Bone marrow (tissue), 2 donors: Measurements from ENCODE around the gene ERC2.

Experiments used
- DNase-seq, 2 donors: peaks; one replicate each; lab custom pipeline; 2025; lab: John Stamatoyannopoulos, UW

Gene ERC2

GRCh38 chr3:55989366-55989765 lies 478.9 kb downstream of the ERC2 start:
- DNase-seq = no peak

GRCh38 chr3:55988905-55989304 lies 479.4 kb downstream of the ERC2 start:
- DNase-seq = no peak

- no peak for DNase-seq
These were observed 483.6 kb downstream of the ERC2 start for GRCh38 chr3:55984626-55985025.

- no peak for DNase-seq
These were observed 489.3 kb downstream of the ERC2 start for GRCh38 chr3:55978953-55979352.

GRCh38 chr3:55974421-55975165 lies 493.7 kb downstream of the ERC2 start:
- DNase-seq = no peak

GRCh38 chr3:55969634-55970033 lies 498.6 kb downstream of the ERC2 start:
- DNase-seq = no peak

GRCh38 chr3:55968331-55968730 lies 499.9 kb downstream of the ERC2 start:
- no peak for DNase-seq

GRCh38 chr3:55966566-55966965 lies 501.7 kb downstream of the ERC2 start:
- no peak for DNase-seq

- no peak for DNase-seq
These were observed 502.5 kb downstream of the ERC2 start for GRCh38 chr3:55965776-55966175.

- DNase-seq = no peak
These were observed 503.7 kb downstream of the ERC2 start for GRCh38 chr3:55964491-55964985.

GRCh38 chr3:55963601-55964000 lies 504.7 kb downstream of the ERC2 start:
- DNase-seq = no peak

- no peak for DNase-seq
These were observed 508.7 kb downstream of the ERC2 start for GRCh38 chr3:55959471-55960080.

- no peak for DNase-seq
These were observed 509.7 kb downstream of the ERC2 start for GRCh38 chr3:55958605-55959004.

- DNase-seq = no peak
These were observed 512.3 kb downstream of the ERC2 start for GRCh38 chr3:55955891-55956477.

- no peak for DNase-seq
These were observed 516.9 kb downstream of the ERC2 start for GRCh38 chr3:55951388-55951787.

- DNase-seq = no peak
These were observed 520.9 kb downstream of the ERC2 start for GRCh38 chr3:55947406-55947805.

- DNase-seq = no peak
These were observed 521.6 kb downstream of the ERC2 start for GRCh38 chr3:55946574-55947160.

- DNase-seq = no peak
These were observed 525.4 kb downstream of the ERC2 start for GRCh38 chr3:55942868-55943267.

- DNase-seq = no peak
These were observed 529.0 kb downstream of the ERC2 start for GRCh38 chr3:55939287-55939686.

- no peak for DNase-seq
These were observed 531.0 kb downstream of the ERC2 start for GRCh38 chr3:55937301-55937700.

GRCh38 chr3:55936549-55937052 lies 531.7 kb downstream of the ERC2 start:
- no peak for DNase-seq

GRCh38 chr3:55935241-55935640 lies 533.0 kb downstream of the ERC2 start:
- no peak for DNase-seq

GRCh38 chr3:55934771-55935170 lies 533.5 kb downstream of the ERC2 start:
- DNase-seq = no peak
